Nucleus accumbens (tissue), 56 donors: ENCODE results near the gene CEP95.
"Not testable (repeated sequence)": the region's sequence is repeated elsewhere in the genome, so short reads cannot be mapped to it uniquely, and the experiment has no call there.

Experiments
- DNase-seq, 56 donors: peaks; one replicate each; lab custom pipeline; 2025; lab: John Stamatoyannopoulos, UW

CEP95 gene, protein sequence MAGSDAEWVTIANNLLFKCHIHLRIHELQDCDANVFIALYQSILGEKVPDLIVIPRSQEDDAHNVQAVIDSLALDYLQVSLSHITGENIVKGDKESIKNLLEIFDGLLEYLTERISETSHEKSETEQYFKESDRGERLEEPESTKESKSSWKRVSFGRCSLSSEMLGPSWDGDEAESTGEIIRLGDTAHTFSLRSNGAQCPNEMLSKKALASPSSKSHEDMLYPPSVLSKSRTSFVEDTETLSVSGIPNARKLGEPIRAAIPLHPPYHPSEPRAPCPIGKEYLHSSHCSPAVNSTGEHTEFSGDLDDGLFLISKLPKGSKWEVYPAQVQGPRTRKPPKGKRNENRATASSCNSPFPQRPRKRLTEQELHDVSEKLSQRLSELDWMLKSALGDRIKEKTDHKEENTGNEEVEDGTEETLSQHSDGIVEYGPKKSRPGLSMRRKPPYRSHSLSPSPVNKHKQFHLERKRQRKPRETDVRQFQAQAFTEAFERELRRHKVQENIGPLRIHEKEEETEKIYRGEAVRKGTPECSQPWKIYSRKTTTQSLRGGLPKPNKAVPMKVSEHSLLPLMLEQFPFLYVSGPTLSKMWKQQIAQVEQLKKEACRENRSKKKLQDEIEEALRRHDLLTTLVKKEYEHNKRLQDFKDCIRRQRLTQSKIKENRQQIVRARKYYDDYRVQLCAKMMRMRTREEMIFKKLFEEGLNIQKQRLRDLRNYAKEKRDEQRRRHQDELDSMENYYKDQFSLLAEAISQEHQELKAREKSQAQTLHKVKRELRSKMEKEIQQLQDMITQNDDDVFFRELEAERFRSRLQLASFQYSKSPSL

DNA sequence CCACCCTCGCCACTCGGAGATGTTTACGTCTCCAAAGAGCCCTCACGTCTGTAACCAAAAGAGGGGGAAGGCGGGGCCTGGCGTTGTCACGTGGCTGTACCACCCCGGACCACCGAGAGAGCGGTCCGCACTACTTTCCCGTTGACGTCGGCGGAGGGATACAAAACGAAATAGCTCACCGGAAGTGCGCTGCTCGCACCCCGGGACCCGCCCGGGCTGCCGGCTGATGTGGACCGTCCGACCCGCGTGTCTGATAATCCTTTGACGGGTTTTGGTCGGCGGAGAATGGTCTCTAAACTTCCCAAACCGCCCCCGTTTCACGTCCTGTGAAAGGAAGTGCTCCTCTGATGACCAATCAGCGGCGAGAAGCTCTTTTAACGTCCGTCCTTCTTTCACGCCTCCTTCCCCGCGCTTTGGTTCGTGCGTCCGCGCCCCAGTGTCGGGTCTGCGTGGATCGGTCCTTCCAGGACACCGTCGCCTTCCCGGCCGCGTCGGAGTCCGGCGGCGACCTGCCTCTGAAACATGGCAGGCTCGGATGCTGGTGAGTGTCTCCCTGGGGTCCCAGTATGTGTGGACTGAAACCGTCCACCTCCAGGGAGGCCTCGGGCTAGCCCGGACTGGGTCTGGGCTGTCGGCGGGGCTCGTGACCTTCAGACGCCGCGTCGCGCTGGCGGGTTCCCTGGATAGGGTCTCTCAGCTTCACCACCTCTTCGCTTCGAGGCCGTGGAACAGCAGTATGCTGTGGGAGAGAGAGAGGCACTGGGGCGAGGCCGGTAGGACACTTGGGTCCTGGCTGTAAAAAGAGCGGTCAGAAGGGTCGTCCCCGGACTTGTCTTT is at the start of gene CEP95:
Gene CEP95 (plus strand): TSS at position 402 of the 837 bp plus-strand sequence. CDS start 121 bp downstream, at position 523.
- DNase-seq = peak; percentile 86 to 100 (median 97)

DNA sequence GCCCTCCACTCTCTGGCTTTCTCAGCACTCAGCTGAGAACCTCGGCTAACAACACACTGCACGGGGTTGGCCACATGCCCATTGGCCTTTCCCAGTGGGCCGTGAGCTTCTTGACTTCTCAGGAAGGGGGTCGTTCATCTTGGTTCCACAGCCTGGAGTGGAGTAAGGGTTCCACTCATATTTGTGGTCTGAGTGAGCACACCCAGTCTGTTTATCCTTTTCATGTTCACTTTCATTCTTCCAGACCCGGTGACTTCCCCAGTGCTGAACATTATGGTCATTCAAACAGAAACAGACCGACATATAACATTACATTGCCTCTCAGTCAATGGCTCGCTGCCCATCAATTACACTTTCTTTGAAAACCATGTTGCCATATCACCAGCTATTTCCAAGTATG is 49.6 kb upstream of the CEP95 start:
- DNase-seq = no peak

DNA sequence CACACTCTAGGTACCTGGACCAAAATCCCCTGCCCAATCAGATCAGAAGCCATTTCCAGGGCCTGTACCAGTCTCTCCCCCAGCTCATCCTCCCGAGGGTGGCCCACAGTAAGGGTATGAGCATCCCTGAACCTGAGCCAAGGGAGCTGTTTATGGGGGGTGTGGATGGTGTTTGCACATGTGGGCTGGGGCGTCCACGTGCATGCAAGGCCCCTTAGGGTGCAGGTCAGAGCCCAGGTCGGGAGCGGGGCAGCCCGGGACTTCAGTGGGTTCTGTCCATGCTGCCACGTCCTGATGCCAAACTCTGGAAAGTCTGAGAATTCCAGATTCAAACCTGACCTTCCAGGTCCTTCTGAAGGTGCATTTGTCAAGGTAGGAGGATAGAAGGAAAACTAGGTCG is 48.0 kb upstream of the CEP95 start:
- no peak for DNase-seq

DNA sequence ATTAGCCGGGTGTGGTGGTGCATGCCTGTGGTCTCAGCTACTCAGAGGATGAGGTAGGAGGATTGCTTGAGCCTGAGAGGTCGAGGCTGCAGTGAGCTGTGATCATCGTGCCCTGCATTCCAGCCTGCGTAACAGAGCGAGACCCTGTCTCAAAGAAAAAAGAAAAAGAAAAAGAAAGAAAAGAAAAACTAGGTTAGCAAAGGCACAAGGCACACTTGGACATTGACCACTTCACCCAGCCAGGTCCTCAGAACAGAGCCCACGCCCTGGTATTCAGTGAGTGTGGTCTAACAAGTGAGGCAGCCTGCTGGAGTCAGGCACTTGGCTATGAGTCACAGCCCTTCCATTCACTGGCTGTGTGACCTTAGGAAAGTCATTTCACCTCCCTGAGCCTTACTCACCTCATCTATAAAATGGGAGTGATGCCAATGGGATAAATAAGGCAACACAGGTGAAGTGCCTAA is 47.5 kb upstream of the CEP95 start:
- no peak for DNase-seq

DNA sequence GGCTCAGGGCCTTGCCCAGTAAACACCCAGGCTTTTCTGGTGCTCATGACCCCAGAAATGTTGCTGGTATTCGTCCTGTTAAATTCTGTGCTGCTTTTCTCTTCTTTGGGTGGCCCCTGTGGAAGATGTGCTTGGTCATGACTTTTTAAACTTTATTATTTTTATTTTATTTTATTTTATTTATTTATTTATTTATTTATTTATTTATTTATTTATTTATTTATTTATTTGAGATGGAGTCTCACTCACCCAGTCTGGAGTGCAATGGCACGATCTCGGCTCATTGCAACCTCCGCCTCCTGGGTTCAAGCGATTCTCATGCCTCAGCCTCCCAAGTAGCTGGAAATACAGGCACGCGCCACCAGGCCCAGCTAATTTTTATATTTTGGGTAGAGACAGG is 47.0 kb upstream of the CEP95 start:
- DNase-seq = not testable (repeated sequence)

DNA sequence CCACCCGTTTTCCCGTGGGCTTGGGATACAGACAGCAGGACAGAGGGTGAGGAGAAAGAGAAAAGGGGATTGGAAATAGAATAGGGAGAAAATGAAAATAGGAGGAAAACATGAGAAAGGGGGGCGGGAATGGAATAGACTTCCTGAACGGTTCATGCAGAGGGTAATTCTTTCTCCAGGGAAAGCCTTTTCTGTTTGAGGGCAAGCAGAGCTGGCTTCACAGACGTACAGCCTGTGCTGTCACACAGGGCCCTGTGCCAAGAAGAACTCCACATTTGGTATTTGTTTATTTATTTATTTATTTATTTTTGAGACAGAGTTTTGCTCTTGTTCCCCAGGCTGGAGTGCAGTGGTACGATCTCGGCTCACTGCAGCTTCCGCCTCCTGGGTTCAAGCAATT is 45.8 kb upstream of the CEP95 start:
- DNase-seq = no peak

DNA sequence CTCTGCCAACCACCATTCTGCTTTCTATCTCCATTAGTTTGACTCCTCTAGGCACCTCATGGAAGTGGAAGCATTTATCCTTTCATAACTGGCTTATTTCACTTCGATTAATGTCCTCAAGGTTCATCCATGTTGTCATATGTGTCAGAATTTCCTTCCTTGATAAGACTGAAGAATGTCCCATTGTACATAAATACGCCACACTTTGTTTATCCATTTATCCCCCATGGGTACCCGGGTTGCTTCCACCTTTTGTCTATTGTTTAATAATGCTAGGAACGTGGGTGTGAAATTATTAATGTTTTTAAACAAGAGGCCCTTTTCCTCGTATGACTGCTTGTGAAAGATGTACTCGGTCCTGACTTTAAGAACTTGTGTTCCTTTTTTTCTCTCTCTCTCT is 45.0 kb upstream of the CEP95 start:
- DNase-seq = no peak

DNA sequence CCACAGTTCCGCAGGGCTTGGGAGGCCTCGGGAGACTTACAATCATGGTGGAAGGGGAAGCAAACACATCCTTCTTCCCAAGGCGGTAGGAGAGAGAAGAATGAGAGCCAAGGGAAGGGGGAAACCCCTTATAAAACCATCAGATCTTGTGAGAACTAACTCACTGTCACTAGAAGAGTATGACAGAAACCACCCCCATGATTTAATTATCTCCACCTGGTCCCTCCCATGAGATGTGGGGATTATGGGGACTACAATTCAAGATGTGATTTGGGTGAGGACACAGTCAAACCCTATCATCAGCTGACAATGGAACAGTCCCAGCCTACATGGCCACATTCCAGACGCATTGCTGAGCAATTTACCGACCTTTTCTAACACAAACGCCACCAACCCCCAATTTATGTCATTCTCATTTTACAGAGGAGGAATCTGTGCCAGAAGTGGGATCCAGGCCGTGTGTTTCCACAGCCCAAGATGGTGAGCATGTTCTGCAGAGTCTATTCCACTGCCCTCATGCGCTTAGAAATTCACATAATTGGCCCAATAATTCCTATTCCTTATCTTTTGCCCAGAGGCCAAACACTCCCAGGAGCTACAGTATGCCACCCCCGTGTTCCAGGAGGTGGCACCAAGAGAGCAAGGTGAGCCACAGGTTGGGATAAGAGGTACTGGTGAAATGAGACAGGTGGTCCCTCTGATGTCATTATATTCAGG is 40.6 kb upstream of the CEP95 start:
- no peak for DNase-seq

DNA sequence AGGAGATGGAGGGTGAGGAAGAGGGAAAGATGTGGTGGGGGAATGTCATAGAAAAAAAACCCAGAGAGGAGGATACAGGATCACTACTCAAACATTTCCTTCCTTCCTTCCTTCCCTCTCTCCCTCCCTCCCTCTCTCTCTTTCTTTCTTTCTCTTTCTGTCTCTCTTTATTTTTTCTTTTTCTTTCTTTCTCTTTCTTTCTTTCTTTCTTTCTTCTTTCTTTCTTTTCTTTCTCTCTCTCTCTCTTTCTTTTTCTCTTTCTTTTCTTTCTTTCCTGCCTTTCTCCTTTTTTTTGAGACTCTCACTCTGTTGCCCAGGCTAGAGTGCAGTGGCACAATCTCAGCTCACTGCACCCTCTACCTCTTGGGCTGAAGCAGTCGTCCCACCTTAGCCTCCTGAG is 39.9 kb upstream of the CEP95 start:
- not testable (repeated sequence) for DNase-seq

DNA sequence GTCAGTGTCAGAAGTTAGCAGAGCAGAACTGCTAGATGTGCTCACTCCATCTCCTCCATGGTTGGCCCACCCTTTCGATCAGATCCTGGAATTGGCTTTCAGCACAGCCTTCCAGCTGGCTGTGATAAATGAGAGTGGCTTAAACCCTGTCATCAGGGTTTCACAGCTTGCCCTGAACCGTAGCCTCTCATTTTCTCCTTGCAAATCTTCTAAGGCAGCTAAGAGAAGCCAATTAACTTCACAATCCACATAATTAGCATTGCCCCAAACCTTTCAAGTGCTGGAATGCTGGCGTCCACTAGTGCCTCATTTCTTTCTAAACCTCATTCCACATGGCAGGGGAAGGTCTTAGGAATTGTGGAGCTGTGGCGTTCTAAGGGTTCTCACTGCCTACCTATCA is 36.2 kb upstream of the CEP95 start:
- DNase-seq = no peak

DNA sequence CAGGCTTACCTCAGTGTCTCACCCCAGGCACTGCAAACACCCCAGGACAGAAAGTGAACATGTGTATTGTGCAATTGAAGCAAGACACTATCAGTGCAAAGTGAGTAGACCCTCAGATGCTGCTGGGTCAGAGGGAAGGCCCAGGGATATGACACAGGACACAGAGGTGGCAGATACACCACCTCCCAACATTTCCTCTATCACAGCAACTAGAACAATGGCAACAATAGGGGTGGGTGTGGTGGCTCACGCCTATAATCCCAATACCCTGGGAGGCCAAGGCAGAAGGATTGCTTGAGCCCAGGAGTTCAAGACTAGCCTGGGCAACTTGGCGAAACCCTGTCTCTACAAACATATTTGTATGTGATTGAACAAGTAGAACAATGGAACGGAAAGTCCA is 35.3 kb upstream of the CEP95 start:
- no peak for DNase-seq

DNA sequence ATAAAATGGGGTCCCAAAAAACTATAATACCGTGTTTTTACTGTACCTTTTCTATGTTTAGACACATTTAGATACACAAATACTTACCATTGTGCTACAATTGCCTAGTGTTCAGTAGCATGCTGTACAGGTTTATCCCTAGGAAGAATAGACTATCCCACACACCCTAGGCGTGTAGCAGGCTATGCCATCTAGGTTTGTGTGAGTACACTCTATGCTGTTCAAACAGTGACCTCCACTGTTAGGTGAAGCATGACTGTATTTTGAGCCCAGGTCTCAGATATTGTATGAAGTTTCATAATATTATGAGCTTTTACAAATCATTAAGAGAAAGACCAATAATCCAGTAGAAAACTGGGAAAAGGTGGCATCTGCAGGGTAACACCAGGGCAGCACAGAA is 34.2 kb upstream of the CEP95 start:
- no peak for DNase-seq

DNA sequence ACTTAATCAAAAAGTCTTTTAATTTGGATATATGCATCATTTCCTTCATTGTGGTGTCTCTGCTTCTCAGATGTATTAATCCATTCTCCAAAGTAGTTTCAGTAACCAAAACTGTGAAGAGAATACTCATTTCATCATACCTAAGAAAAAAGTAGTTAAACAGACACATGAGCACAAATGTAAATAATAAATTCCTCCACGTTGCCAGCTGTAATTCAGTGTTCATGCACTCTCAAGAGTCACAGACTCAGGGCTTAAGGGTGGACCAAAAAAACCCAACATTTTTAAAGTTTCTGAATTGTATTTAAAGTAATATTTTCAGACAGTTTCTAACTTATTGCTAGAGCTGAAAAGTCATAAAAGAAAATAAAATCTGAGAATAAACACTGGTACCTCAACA is 28.9 kb upstream of the CEP95 start:
- DNase-seq = no peak

DNA sequence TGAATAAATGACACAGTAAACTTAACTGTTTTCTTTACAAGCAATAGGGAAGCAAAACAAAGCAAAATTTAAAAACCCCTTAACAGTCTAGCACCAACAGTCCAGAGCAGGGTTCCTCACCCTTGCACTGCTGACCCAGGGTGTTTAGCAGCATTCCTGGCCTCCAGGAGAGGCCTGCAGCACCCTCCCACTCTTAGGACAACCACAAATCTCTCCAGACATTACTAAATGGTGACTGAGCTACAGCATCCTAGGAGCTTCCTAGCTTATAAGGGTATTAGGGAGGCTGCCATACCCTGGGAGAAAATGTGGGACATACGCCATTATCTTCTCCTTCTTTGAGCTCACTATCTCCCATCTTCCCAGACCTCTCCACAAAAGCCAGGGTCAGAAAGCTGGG is 25.8 kb upstream of the CEP95 start:
- no peak for DNase-seq

DNA sequence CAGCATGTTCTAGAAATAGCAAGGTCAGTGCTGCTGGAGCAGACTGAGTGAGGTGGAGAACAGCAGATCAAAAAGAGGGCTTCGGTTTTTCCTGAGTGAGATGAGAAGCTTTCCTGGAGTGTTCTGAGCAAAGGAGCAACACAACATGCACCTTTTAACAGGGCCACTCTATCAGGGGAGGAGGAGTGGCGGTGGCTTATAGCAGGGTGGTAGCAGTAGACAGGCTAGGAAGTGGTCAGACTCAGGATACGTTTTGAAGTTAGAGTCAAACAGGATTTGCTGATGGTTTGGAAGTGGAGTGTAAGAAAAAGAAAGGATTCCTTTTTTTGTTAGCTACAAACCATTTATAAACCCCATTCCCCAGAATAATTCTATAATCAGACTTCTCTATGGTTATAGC is 22.4 kb upstream of the CEP95 start:
- DNase-seq = no peak

DNA sequence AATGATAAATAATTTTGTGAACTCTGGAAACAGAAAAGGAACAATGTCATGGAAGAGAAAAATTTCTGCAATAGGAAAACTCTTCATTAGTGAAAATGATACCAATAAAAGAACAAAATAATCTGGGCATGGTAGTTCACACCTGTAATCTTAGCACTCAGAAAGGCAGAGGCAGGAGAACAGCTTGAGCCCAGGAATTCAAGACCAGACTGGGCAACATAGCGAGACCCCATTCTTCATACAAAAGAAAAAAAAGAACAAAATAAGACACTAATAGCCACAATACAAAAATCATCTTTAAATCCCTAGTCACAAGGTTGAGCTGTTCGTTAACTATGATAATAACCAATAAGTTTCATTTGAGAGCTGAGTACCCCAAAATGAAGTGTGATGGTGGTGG is 18.5 kb upstream of the CEP95 start:
- no peak for DNase-seq

DNA sequence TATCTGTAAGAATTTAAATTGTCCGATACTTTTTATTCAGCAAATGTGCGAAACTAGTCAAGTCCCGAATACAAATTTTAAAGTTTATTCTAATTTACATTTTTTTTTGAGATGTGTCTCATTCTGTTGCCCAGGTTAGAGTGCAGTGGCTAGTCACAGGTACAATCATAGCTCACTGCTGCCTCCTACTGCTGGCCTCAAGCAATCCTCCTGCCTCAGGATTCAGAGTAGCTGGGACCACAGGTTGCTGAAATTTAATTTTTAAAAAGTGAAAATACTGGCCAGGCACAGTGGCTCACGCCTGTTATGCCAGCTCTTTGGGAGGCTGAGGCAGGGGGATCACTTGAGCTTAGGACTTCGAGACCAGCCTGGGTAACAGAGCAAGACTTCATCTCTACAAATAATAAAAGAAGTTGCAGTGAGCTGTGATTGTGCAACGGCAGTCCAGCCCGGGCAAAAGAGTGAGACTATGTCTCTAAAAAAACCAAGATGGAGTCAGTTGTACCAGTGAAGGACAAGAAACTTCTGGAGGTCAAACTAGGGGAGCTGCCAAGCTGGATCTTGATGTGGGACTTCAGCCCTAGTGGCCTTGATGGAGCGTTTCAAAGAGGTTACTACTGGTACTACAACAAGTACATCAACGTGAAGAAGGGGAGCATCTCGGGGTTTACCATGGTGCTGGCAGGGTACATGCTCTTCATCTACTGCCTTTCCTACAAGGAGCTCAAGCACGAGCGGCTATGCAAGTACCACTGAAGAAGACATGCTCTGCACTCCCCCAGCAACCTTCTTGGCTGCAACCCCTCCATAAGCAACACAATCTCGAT is 15.5 kb upstream of the CEP95 start:
- peak in 1 of 56 donors; percentile 0 for DNase-seq

DNA sequence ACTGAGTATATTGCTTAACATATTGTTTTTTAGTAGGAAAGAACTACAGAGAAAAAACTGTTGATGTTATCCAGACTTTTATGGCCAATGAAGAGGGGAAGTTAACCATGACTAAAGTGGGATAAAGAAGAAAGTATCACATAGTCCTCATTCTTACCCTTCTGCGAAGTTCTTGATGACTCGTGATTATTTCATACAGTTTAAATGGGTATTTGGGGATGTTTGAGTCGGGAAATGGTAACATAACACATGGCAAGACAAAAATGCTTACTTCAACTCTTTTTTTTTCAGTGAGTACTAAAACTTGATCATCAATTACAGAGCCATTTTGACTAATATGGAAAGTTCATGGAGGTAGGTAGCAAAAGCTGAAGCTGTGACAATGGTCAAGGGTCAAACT is 14.8 kb upstream of the CEP95 start:
- no peak for DNase-seq

DNA sequence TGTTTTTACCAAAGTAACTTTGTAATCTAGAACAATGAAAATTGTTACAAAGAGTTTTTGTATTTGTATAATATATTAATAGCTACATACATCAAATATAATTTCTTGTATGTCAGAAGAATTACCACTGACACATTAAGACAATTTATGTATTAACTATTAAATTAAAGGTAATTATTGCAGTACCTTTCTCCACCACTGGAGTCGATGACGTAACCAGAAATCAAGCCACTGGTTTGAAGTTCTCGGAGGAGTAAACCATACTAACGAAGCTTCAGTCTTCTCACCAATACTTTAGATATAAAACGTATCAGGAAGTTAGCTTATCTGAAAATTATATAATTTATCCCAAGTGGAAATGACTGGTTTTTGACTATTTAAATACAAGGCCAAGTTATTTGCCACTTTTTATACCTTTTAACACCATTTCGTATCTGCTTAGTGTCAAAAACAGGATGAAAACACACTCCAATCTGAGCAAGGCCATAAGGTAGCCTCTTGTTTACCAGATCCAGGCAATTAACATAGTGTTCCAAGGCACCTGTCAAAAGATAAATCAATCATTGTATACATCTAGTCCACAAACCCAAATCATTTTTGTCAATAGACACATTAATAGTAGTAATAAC is 14.2 kb upstream of the CEP95 start:
- no peak for DNase-seq
